MM.1S (cell line): Measurements from ENCODE around the gene NRXN3.

ENCODE experiments used
- DNase-seq: peaks from one replicate; pipeline ENCODE4 v3.0.0-alpha.2; 2015
- H2AFZ ChIP-seq: fragments of 300-600 bp; sonication (generic); 2 replicates; pipeline ENCODE4 v1.6.0; 2016; ENCODE audit warnings: antibody characterized with exemption, low read length
- H3F3A ChIP-seq: fragments of 300-600 bp; sonication (generic); 2 replicates; pipeline ENCODE4 v1.6.1; 2016; ENCODE audit warnings: mild to moderate bottlenecking, antibody characterized with exemption, low read length, moderate library complexity, mixed read lengths; ENCODE audit not compliant: insufficient read depth
- H3K27ac ChIP-seq: fragments of 300-600 bp; sonication (generic); 2 replicates; pipeline ENCODE4 v1.5.1; 2016; ENCODE audit warnings: mild to moderate bottlenecking, low read length
- H3K27me3 ChIP-seq: fragments of 300-600 bp; sonication (generic); replicated peaks from 2 replicates; pipeline ENCODE4 v1.6.0; 2016; ENCODE audit warnings: low read length; ENCODE audit not compliant: insufficient read depth
- H3K36me3 ChIP-seq: fragments of 300-600 bp; sonication (generic); replicated peaks from 2 replicates; pipeline ENCODE4 v1.6.1; 2016; ENCODE audit warnings: mild to moderate bottlenecking, low read length, mixed read lengths; ENCODE audit not compliant: insufficient read depth
- H3K4me1 ChIP-seq: fragments of 300-600 bp; sonication (generic); 2 replicates; pipeline ENCODE4 v1.6.1; 2016; ENCODE audit warnings: low read length, mixed read lengths
- H3K4me2 ChIP-seq: fragments of 300-600 bp; sonication (generic); 2 replicates; pipeline ENCODE4 v1.6.0; 2016; ENCODE audit warnings: low read depth, low read length
- H3K4me3 ChIP-seq: fragments of 300-600 bp; sonication (generic); 2 replicates; pipeline ENCODE4 v1.5.1; 2016; ENCODE audit warnings: low read length, mixed read lengths
- H3K79me2 ChIP-seq: fragments of 300-600 bp; sonication (generic); 2 replicates; pipeline ENCODE4 v1.6.1; 2016; ENCODE audit warnings: mixed run types, low read length, mixed read lengths
- H3K9ac ChIP-seq: fragments of 300-600 bp; sonication (generic); 2 replicates; pipeline ENCODE4 v1.6.1; 2016; ENCODE audit warnings: low read length, mixed read lengths
- H3K9me2 ChIP-seq: fragments of 300-600 bp; sonication (generic); replicated peaks from 2 replicates; pipeline ENCODE4 v1.6.1; 2016; ENCODE audit warnings: mild to moderate bottlenecking, low read length, mixed read lengths; ENCODE audit not compliant: insufficient read depth
- H3K9me3 ChIP-seq: fragments of 300-600 bp; sonication (generic); replicated peaks from 2 replicates; pipeline ENCODE4 v1.6.1; 2016; ENCODE audit warnings: mild to moderate bottlenecking, low read length, mixed read lengths; ENCODE audit not compliant: insufficient read depth
- H4K20me1 ChIP-seq: fragments of 300-600 bp; sonication (generic); 2 replicates; pipeline ENCODE4 v1.6.1; 2016; ENCODE audit warnings: mild to moderate bottlenecking, low read length, moderate library complexity, mixed read lengths; ENCODE audit not compliant: insufficient read depth
- CTCF ChIP-seq: fragments of 300-600 bp; sonication (generic); IDR thresholded peaks from 2 replicates; pipeline ENCODE4 v1.5.1; 2016; ENCODE audit warnings: antibody characterized with exemption, low read length, mixed read lengths
- EZH2 ChIP-seq: fragments of 300-600 bp; sonication (generic); optimal IDR thresholded peaks from 2 replicates; pipeline ENCODE3; 2017; ENCODE audit warnings: low read depth, mild to moderate bottlenecking, antibody characterized with exemption, low read length, mixed read lengths
- EZH2phosphoT487 ChIP-seq: fragments of 300-600 bp; sonication (generic); IDR thresholded peaks from 2 replicates; pipeline ENCODE4 v1.6.1; 2018; ENCODE audit warnings: antibody characterized with exemption, low read length

NRXN3 gene

GRCh38 chr14:79601579-79601978 is 1431.4 kb downstream of the NRXN3 start:
- Histone ChIP-seq H3K9me2 (no peaks in the 10 kb centered on the region), H3K9me3 (no peaks in the 10 kb centered on the region), H2AFZ (no peak overlapping the region), H4K20me1 (no peaks in the 10 kb centered on the region), H3K79me2 (no peaks in the 10 kb centered on the region), H3K36me3 (no peaks in the 10 kb centered on the region), H3K27me3 (no peaks in the 10 kb centered on the region), H3K27ac (no peak overlapping the region), H3K4me2 (no peak overlapping the region), H3K4me1 (no peaks in the 10 kb centered on the region), H3F3A (no peaks in the 10 kb centered on the region), H3K4me3 (no peak overlapping the region), H3K9ac (no peak overlapping the region)
- TF ChIP-seq CTCF (no peak), EZH2phosphoT487 (no peak), EZH2 (no peak)
- no peak for DNase-seq

GRCh38 chr14:79602045-79602444 is 1431.9 kb downstream of the NRXN3 start:
- TF ChIP-seq EZH2 (no peak), CTCF (no peak), EZH2phosphoT487 (no peak)
- DNase-seq: no peak
- H3F3A ChIP-seq: no peaks in the 10 kb centered on the region
- no peaks in the 10 kb centered on the region for H3K4me1 ChIP-seq
- H3K9ac ChIP-seq: no peak overlapping the region
- H3K27me3 ChIP-seq: no peaks in the 10 kb centered on the region
- no peaks in the 10 kb centered on the region for H4K20me1 ChIP-seq
- no peaks in the 10 kb centered on the region for H3K9me3 ChIP-seq
- no peaks in the 10 kb centered on the region for H3K79me2 ChIP-seq
- H3K27ac ChIP-seq: no peak overlapping the region
- no peak overlapping the region for H3K4me3 ChIP-seq
- no peak overlapping the region for H2AFZ ChIP-seq
- no peaks in the 10 kb centered on the region for H3K36me3 ChIP-seq
- H3K9me2 ChIP-seq: no peaks in the 10 kb centered on the region
- H3K4me2 ChIP-seq: no peak overlapping the region

DNA sequence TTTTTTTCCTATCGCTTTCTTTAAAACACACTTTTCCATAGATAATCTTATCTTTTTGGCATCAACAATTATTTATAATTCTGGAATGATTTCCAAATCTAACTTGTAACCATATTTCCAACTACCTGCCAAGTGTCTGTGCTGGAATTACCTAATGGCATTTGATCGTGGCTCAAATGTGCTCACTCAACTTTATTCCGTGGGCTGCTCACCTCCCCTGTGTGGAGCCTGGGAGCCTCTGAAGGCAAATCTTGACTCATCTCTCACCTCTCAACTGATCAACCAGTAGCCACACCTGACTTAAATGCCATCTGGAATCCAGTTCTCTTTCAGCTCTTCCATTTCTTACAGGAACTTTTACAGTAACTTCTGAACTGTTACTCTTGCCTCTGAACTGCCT is 1432.6 kb downstream of the NRXN3 start:
- Histone ChIP-seq H2AFZ (no peak overlapping the region), H3K4me2 (no peak overlapping the region), H3K27ac (no peak overlapping the region), H3K27me3 (no peaks in the 10 kb centered on the region), H3F3A (no peaks in the 10 kb centered on the region), H3K4me1 (no peaks in the 10 kb centered on the region), H3K9me3 (no peaks in the 10 kb centered on the region), H3K36me3 (no peaks in the 10 kb centered on the region), H3K9me2 (no peaks in the 10 kb centered on the region), H4K20me1 (no peaks in the 10 kb centered on the region), H3K79me2 (no peaks in the 10 kb centered on the region), H3K9ac (no peak overlapping the region), H3K4me3 (no peak overlapping the region)
- TF ChIP-seq CTCF (no peak), EZH2 (no peak), EZH2phosphoT487 (no peak)
- no peak for DNase-seq
